ENCODE measurements around the gene TMEM154.

Gene TMEM154

GRCh38 chr4:152587127-152587526 lies 92.7 kb downstream of the TMEM154 start:
- Histone ChIP-seq H3K4me3 (ENCODE audit: low read length) (no peak overlapping the region), H3K4me1 (ENCODE audit: insufficient read depth, low read length) (peaks cover 6% of the 10 kb centered on the region; the same call in 1 of the 2 replicates), H3K27me3 (ENCODE audit: insufficient read depth, low read length) (0 out of 2 replicates have a peak, but pooled peaks cover 7% of the 10 kb centered on the region), H3K27ac (ENCODE audit: low read depth, low read length) (no peak overlapping the region), H3K9me3 (ENCODE audit: insufficient read depth, low read depth, low read length) (peaks cover 7% of the 10 kb centered on the region), H3K36me3 (ENCODE audit: insufficient read depth, low read length) (no peaks in the 10 kb centered on the region), H3K9ac (ENCODE audit: low read depth, low read length) (no peak overlapping the region)
- WGBS: 93% methylated on average over 3 of the region's 3 CpGs

GRCh38 chr4:152586668-152587067 lies 93.1 kb downstream of the TMEM154 start:
- Histone ChIP-seq H3K4me3 (ENCODE audit: low read length) (no peak overlapping the region), H3K27ac (ENCODE audit: low read depth, low read length) (no peak overlapping the region), H3K27me3 (ENCODE audit: insufficient read depth, low read length) (0 out of 2 replicates have a peak, but pooled peaks cover 2% of the 10 kb centered on the region), H3K9ac (ENCODE audit: low read depth, low read length) (no peak overlapping the region), H3K36me3 (ENCODE audit: insufficient read depth, low read length) (no peaks in the 10 kb centered on the region), H3K4me1 (ENCODE audit: insufficient read depth, low read length) (peaks cover 3% of the 10 kb centered on the region; the same call in 1 of the 2 replicates), H3K9me3 (ENCODE audit: insufficient read depth, low read depth, low read length) (peaks cover 7% of the 10 kb centered on the region)
- WGBS: 92% methylated on average over 2 of the region's 2 CpGs

GRCh38 chr4:152585023-152585441 lies 94.8 kb downstream of the TMEM154 start:
- Histone ChIP-seq H3K4me1 (ENCODE audit: insufficient read depth, low read length) (no peaks in the 10 kb centered on the region), H3K9ac (ENCODE audit: low read depth, low read length) (no peak overlapping the region), H3K27me3 (ENCODE audit: insufficient read depth, low read length) (no peaks in the 10 kb centered on the region), H3K4me3 (ENCODE audit: low read length) (no peak overlapping the region), H3K36me3 (ENCODE audit: insufficient read depth, low read length) (no peaks in the 10 kb centered on the region), H3K9me3 (ENCODE audit: insufficient read depth, low read depth, low read length) (peaks cover 7% of the 10 kb centered on the region), H3K27ac (ENCODE audit: low read depth, low read length) (no peak overlapping the region)
- WGBS: 92% methylated on average over 7 of the region's 7 CpGs

- Histone ChIP-seq H3K4me1 (ENCODE audit: insufficient read depth, low read length) (no peaks in the 10 kb centered on the region; the same call in 1 of the 2 replicates), H3K27me3 (ENCODE audit: insufficient read depth, low read length) (no peaks in the 10 kb centered on the region), H3K36me3 (ENCODE audit: insufficient read depth, low read length) (no peaks in the 10 kb centered on the region), H3K9ac (ENCODE audit: low read depth, low read length) (no peak overlapping the region), H3K9me3 (ENCODE audit: insufficient read depth, low read depth, low read length) (peaks cover 2% of the 10 kb centered on the region), H3K27ac (ENCODE audit: low read depth, low read length) (no peak overlapping the region), H3K4me3 (ENCODE audit: low read length) (no peak overlapping the region)
- WGBS: 84% methylated on average over 1 of the region's 3 CpGs
Measured at GRCh38 chr4:152581536-152582160, 98.1 kb downstream of the TMEM154 start.

GRCh38 chr4:152579916-152580315 lies 99.9 kb downstream of the TMEM154 start:
- no peaks in the 10 kb centered on the region for H3K9me3 ChIP-seq (ENCODE audit: insufficient read depth, low read depth, low read length)
- H3K27ac ChIP-seq (ENCODE audit: low read depth, low read length): no peak overlapping the region
- H3K9ac ChIP-seq (ENCODE audit: low read depth, low read length): no peak overlapping the region
- H3K4me3 ChIP-seq (ENCODE audit: low read length): no peak overlapping the region
- H3K4me1 ChIP-seq (ENCODE audit: insufficient read depth, low read length): no peaks in the 10 kb centered on the region; the same call in 1 of the 2 replicates
- H3K27me3 ChIP-seq (ENCODE audit: insufficient read depth, low read length): no peaks in the 10 kb centered on the region
- no peaks in the 10 kb centered on the region for H3K36me3 ChIP-seq (ENCODE audit: insufficient read depth, low read length)
- 87% methylated on average over 6 of the region's 6 CpGs for WGBS

GRCh38 chr4:152579107-152579764 lies 100.6 kb downstream of the TMEM154 start:
- Histone ChIP-seq H3K27me3 (ENCODE audit: insufficient read depth, low read length) (no peaks in the 10 kb centered on the region), H3K4me1 (ENCODE audit: insufficient read depth, low read length) (no peaks in the 10 kb centered on the region; the same call in 1 of the 2 replicates), H3K4me3 (ENCODE audit: low read length) (no peak overlapping the region), H3K9me3 (ENCODE audit: insufficient read depth, low read depth, low read length) (no peaks in the 10 kb centered on the region), H3K27ac (ENCODE audit: low read depth, low read length) (no peak overlapping the region), H3K9ac (ENCODE audit: low read depth, low read length) (no peak overlapping the region), H3K36me3 (ENCODE audit: insufficient read depth, low read length) (no peaks in the 10 kb centered on the region)
- WGBS: 94% methylated on average over 11 of the region's 11 CpGs

DNA sequence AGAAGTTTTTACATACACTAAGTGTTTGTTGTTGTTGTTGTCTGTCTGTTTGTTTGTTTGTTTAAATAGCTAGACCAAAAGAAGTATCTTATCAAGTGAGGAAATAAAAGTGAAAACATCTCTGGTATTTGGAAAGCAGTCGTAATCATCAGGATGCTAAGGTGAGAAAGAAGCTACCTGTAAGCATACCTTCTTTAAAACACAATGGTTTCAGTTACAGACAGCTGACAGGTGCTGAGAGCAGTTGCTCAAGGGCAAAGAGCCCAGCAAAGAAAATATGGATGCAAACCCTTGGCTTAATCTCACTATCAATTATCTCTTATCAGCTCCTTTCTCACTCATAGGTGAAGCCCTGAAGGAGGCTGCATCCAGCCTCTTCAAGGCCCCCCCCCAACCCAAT lies 101.1 kb downstream of the TMEM154 start:
- no peak overlapping the region for H3K27ac ChIP-seq (ENCODE audit: low read depth, low read length)
- WGBS: 91% methylated on average over 1 of the region's 1 CpG

GRCh38 chr4:152577708-152578396 lies 101.9 kb downstream of the TMEM154 start:
- H3K4me3 ChIP-seq (ENCODE audit: low read length): no peak overlapping the region
- no peak overlapping the region for H3K9ac ChIP-seq (ENCODE audit: low read depth, low read length)
- no peaks in the 10 kb centered on the region for H3K36me3 ChIP-seq (ENCODE audit: insufficient read depth, low read length)
- WGBS: 88% methylated on average over 6 of the region's 6 CpGs
- no peaks in the 10 kb centered on the region for H3K27me3 ChIP-seq (ENCODE audit: insufficient read depth, low read length)
- no peaks in the 10 kb centered on the region for H3K9me3 ChIP-seq (ENCODE audit: insufficient read depth, low read depth, low read length)
- H3K4me1 ChIP-seq (ENCODE audit: insufficient read depth, low read length): no peaks in the 10 kb centered on the region; the same call in 1 of the 2 replicates
- no peak overlapping the region for H3K27ac ChIP-seq (ENCODE audit: low read depth, low read length)

More for the DNA sequence above, 101.1 kb downstream of the TMEM154 start:
- Histone ChIP-seq H3K9ac (ENCODE audit: low read depth, low read length) (no peak overlapping the region), H3K9me3 (ENCODE audit: insufficient read depth, low read depth, low read length) (no peaks in the 10 kb centered on the region), H3K27me3 (ENCODE audit: insufficient read depth, low read length) (no peaks in the 10 kb centered on the region), H3K4me3 (ENCODE audit: low read length) (no peak overlapping the region), H3K36me3 (ENCODE audit: insufficient read depth, low read length) (no peaks in the 10 kb centered on the region), H3K4me1 (ENCODE audit: insufficient read depth, low read length) (no peaks in the 10 kb centered on the region; the same call in 1 of the 2 replicates)

- Histone ChIP-seq H3K27me3 (ENCODE audit: insufficient read depth, low read length) (no peaks in the 10 kb centered on the region), H3K4me3 (ENCODE audit: low read length) (no peak overlapping the region), H3K9ac (ENCODE audit: low read depth, low read length) (no peak overlapping the region), H3K4me1 (ENCODE audit: insufficient read depth, low read length) (no peaks in the 10 kb centered on the region; the same call in 1 of the 2 replicates), H3K9me3 (ENCODE audit: insufficient read depth, low read depth, low read length) (no peaks in the 10 kb centered on the region), H3K27ac (ENCODE audit: low read depth, low read length) (no peak overlapping the region), H3K36me3 (ENCODE audit: insufficient read depth, low read length) (no peaks in the 10 kb centered on the region)
- WGBS: 91% methylated on average over 1 of the region's 1 CpG
Measured at GRCh38 chr4:152575533-152575932, 104.3 kb downstream of the TMEM154 start.

GRCh38 chr4:152573861-152574260 lies 105.9 kb downstream of the TMEM154 start:
- no peak overlapping the region for H3K9ac ChIP-seq (ENCODE audit: low read depth, low read length)
- 93% methylated on average over 2 of the region's 2 CpGs for WGBS

More at GRCh38 chr4:152573861-152574260, 105.9 kb downstream of the TMEM154 start:
- no peaks in the 10 kb centered on the region for H3K27me3 ChIP-seq (ENCODE audit: insufficient read depth, low read length)
- H3K4me3 ChIP-seq (ENCODE audit: low read length): no peak overlapping the region
- H3K36me3 ChIP-seq (ENCODE audit: insufficient read depth, low read length): no peaks in the 10 kb centered on the region
- H3K4me1 ChIP-seq (ENCODE audit: insufficient read depth, low read length): no peaks in the 10 kb centered on the region; the same call in 1 of the 2 replicates
- H3K27ac ChIP-seq (ENCODE audit: low read depth, low read length): no peak overlapping the region
- no peaks in the 10 kb centered on the region for H3K9me3 ChIP-seq (ENCODE audit: insufficient read depth, low read depth, low read length)
